T-helper 17 cell (primary cell): Measurements from ENCODE around the gene MXD3. TPM values are rescaled to one million over a fixed set of nuclear protein-coding genes. Genes with fewer than 3 reads are reported as not detected.
"Not testable (repeated sequence)": the region's sequence is repeated elsewhere in the genome, so short reads cannot be mapped to it uniquely, and the experiment has no call there.

ENCODE experiments used
- ATAC-seq: fragments of 150-1000 bp; cut with Tn5 transposase; 2 replicates; pipeline ENCODE4 v1.10.0; 2021; ENCODE audit warnings: mild to moderate bottlenecking, moderate library complexity
- DNase-seq, 3 donors: peaks; one replicate each; pipeline versions ENCODE4 v3.0.0 to v3.0.0-alpha.2; 2020 to 2021
- H3K9me3 ChIP-seq: one replicate; pipeline ENCODE4 v1.7.0; 2013; ENCODE audit warnings: low read length, mild to moderate bottlenecking; ENCODE audit not compliant: control insufficient read depth, poor library complexity, severe bottlenecking
- H3K27ac Mint-ChIP-seq: one replicate; pipeline ENCODE4 v1.8.0; 2022; ENCODE audit warnings: mild to moderate bottlenecking, moderate library complexity, mixed read lengths
- H3K27me3 Mint-ChIP-seq: one replicate; pipeline ENCODE4 v1.8.0; 2022; ENCODE audit warnings: mixed read lengths
- H3K36me3 Mint-ChIP-seq: one replicate; pipeline ENCODE4 v1.8.0; 2022; ENCODE audit warnings: low read depth, mixed read lengths
- H3K4me1 Mint-ChIP-seq: one replicate; pipeline ENCODE4 v1.8.0; 2022; ENCODE audit warnings: mild to moderate bottlenecking, mixed read lengths
- H3K4me3 Mint-ChIP-seq: one replicate; pipeline ENCODE4 v1.8.0; 2022; ENCODE audit warnings: mild to moderate bottlenecking, moderate library complexity, mixed read lengths
- total RNA-seq, 4 donors: library from RNA in 2 of 4; stranded (reverse) in 2 of 4; gene quantifications; one replicate each; pipeline ENCODE4 v1.2.3 and lab custom pipeline; 2022 to 2026

The MXD3 gene
- total RNA-seq, 2 donors from 2014 or later, result 8.7 to 11.8 TPM

- Mint-ChIP-seq H3K36me3 (peaks cover 17% of the 10 kb centered on the region), H3K4me3 (no peak overlapping the region), H3K4me1 (peaks cover 12% of the 10 kb centered on the region), H3K27me3 (no peaks in the 10 kb centered on the region), H3K27ac (peak overlapping the region; percentile 41)
- H3K9me3 ChIP-seq, result no peaks in the 10 kb centered on the region
- no peak for DNase-seq
- no peak for ATAC-seq
Observed at GRCh38 chr5:177271113-177271512, 40.6 kb downstream of the MXD3 start.

- H3K9me3 ChIP-seq, result no peaks in the 10 kb centered on the region
- H3K4me3 Mint-ChIP-seq, result no peak overlapping the region
- H3K4me1 Mint-ChIP-seq, result peaks cover 12% of the 10 kb centered on the region
- ATAC-seq (no peak), DNase-seq (no peak)
- no peaks in the 10 kb centered on the region for H3K27me3 Mint-ChIP-seq
- H3K27ac Mint-ChIP-seq, result peak overlapping the region; percentile 41
- H3K36me3 Mint-ChIP-seq, result peaks cover 17% of the 10 kb centered on the region
Observed at GRCh38 chr5:177270653-177271052, 41.0 kb downstream of the MXD3 start.

- no peaks in the 10 kb centered on the region for H3K9me3 ChIP-seq
- peaks cover 17% of the 10 kb centered on the region for H3K36me3 Mint-ChIP-seq
- H3K4me3 Mint-ChIP-seq, result no peak overlapping the region
Observed at GRCh38 chr5:177269976-177270375, 41.7 kb downstream of the MXD3 start.

GRCh38 chr5:177269232-177269895, 42.3 kb downstream of the MXD3 start:
- DNase-seq (no peak), ATAC-seq (no peak)
- Mint-ChIP-seq H3K27me3 (no peaks in the 10 kb centered on the region), H3K27ac (peak overlapping the region; percentile 4), H3K36me3 (peaks cover 17% of the 10 kb centered on the region), H3K4me3 (no peak overlapping the region), H3K4me1 (peaks cover 12% of the 10 kb centered on the region)
- no peaks in the 10 kb centered on the region for H3K9me3 ChIP-seq

More at GRCh38 chr5:177269976-177270375, 41.7 kb downstream of the MXD3 start:
- no peak for ATAC-seq
- Mint-ChIP-seq H3K27ac (peak overlapping the region; percentile 41), H3K27me3 (no peaks in the 10 kb centered on the region), H3K4me1 (peaks cover 12% of the 10 kb centered on the region)
- no peak for DNase-seq

GRCh38 chr5:177265395-177265794, 46.3 kb downstream of the MXD3 start:
- ATAC-seq, result no peak
- no peaks in the 10 kb centered on the region for H3K27me3 Mint-ChIP-seq
- no peak overlapping the region for H3K27ac Mint-ChIP-seq
- peaks cover 3% of the 10 kb centered on the region for H3K4me1 Mint-ChIP-seq
- peaks cover 12% of the 10 kb centered on the region for H3K36me3 Mint-ChIP-seq
- no peaks in the 10 kb centered on the region for H3K9me3 ChIP-seq
- H3K4me3 Mint-ChIP-seq, result no peak overlapping the region
- DNase-seq, result no peak

GRCh38 chr5:177264178-177264577, 47.5 kb downstream of the MXD3 start:
- Mint-ChIP-seq H3K27me3 (no peaks in the 10 kb centered on the region), H3K27ac (no peak overlapping the region), H3K4me3 (no peak overlapping the region), H3K4me1 (peaks cover 3% of the 10 kb centered on the region), H3K36me3 (peaks cover 8% of the 10 kb centered on the region)
- ATAC-seq (no peak), DNase-seq (no peak)
- H3K9me3 ChIP-seq, result no peaks in the 10 kb centered on the region

GRCh38 chr5:177261510-177261909, 50.2 kb downstream of the MXD3 start:
- Mint-ChIP-seq H3K4me3 (no peak overlapping the region), H3K27me3 (no peaks in the 10 kb centered on the region), H3K36me3 (peaks cover 5% of the 10 kb centered on the region), H3K27ac (no peak overlapping the region), H3K4me1 (peaks cover 3% of the 10 kb centered on the region)
- DNase-seq (no peak), ATAC-seq (no peak)
- no peaks in the 10 kb centered on the region for H3K9me3 ChIP-seq

GRCh38 chr5:177260961-177261360, 50.7 kb downstream of the MXD3 start:
- H3K4me3 Mint-ChIP-seq, result no peak overlapping the region

GRCh38 chr5:177258711-177259110, 53.0 kb downstream of the MXD3 start:
- H3K9me3 ChIP-seq, DNase-seq, H3K36me3 Mint-ChIP-seq, H3K4me1 Mint-ChIP-seq, H3K27ac Mint-ChIP-seq, ATAC-seq, H3K27me3 Mint-ChIP-seq, H3K4me3 Mint-ChIP-seq: not testable (repeated sequence)

More at GRCh38 chr5:177260961-177261360, 50.7 kb downstream of the MXD3 start:
- no peaks in the 10 kb centered on the region for H3K9me3 ChIP-seq
- Mint-ChIP-seq H3K27ac (peak overlapping the region; percentile 65), H3K27me3 (no peaks in the 10 kb centered on the region), H3K4me1 (peaks cover 3% of the 10 kb centered on the region), H3K36me3 (peaks cover 5% of the 10 kb centered on the region)
- ATAC-seq (no peak), DNase-seq (no peak)

Other genes starting within 250 kb of the MXD3 start
- gene FGFR4, start 225.0 kb downstream of the MXD3 start, total RNA-seq, result 1 to 10 TPM; 1.4 to 3.8 TPM
- gene NSD1, start 178.1 kb downstream of the MXD3 start, total RNA-seq, result 100 to 1,000 TPM; 103 TPM
- 10 to 100 TPM in 1 of 2 donors, 1 to 10 TPM in 1; 8.8 to 17.6 TPM for gene RAB24, start 8.2 kb downstream of the MXD3 start, total RNA-seq
- gene PRELID1, start 8.1 kb downstream of the MXD3 start, total RNA-seq, result 10 to 100 TPM; 44.9 to 55.8 TPM
- 10 to 100 TPM; 75.5 to 89.8 TPM for gene LMAN2, start 39.8 kb upstream of the MXD3 start, total RNA-seq
- gene RGS14, start 46.0 kb upstream of the MXD3 start, total RNA-seq, result 100 to 1,000 TPM in 1 of 2 donors, 10 to 100 TPM in 1; 76.7 to 110 TPM
- under 1 TPM; 0.31 to 0.40 TPM for gene SLC34A1, start 72.5 kb upstream of the MXD3 start, total RNA-seq
- not detected for gene PFN3, start 88.8 kb upstream of the MXD3 start, total RNA-seq
- gene F12, start 97.7 kb upstream of the MXD3 start, total RNA-seq, result 1 to 10 TPM in 1 of 2 donors, under 1 TPM in 1; 0.62 to 1.1 TPM
- gene GRK6, start 114.8 kb upstream of the MXD3 start, total RNA-seq, result 100 to 1,000 TPM; 178 to 232 TPM
- gene PRR7, start 134.9 kb upstream of the MXD3 start, total RNA-seq, result 10 to 100 TPM; 32.0 to 40.1 TPM
- 1 to 10 TPM; 1.2 to 5.0 TPM for gene DBN1, start 161.7 kb upstream of the MXD3 start, total RNA-seq
- 10 to 100 TPM in 1 of 2 donors, 1 to 10 TPM in 1; 6.8 to 16.2 TPM for gene PDLIM7, start 185.7 kb upstream of the MXD3 start, total RNA-seq
- 1 to 10 TPM; 5.1 to 8.0 TPM for gene DOK3, start 197.9 kb upstream of the MXD3 start, total RNA-seq
- gene DDX41, start 205.1 kb upstream of the MXD3 start, total RNA-seq, result 10 to 100 TPM; 58.6 to 66.9 TPM
- 100 to 1,000 TPM; 143 to 167 TPM for gene FAM193B, start 242.7 kb upstream of the MXD3 start, total RNA-seq